ENCODE data around the gene GPM6B.

GPM6B gene

DNA sequence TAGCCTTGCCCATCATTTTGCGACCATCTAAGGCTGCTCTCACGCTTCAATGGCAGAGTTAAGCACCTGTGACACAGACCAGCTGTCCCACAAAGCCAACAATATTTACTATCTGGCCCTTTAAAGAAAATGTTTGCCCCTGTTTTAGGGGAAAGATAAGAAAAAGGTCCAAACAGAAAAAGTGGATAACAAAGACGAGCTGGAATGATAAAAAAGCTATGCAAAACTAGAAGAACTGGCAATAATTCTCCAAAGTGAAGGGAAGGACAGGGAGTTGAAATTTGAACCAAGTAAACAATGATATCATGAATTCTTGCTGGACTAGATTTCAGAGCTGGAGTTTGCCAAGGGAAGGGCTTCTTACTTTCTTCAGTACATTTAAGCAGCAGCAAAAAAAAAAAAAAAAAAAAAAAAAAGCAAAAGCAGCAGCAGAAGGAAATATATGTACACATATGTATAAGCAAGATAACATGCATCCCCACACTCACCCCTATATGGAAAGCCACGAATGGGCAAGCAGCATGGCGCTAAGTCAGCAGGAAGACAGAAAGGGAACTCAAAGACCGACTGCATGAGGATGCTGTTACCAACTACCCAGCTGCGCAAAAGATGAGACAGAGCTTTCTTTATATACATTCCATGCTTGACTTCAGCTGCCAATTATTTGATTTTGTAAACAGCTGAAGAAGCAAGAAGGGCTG, 94.9 kb downstream of the GPM6B start:
- DNase-seq = no peak

DNA sequence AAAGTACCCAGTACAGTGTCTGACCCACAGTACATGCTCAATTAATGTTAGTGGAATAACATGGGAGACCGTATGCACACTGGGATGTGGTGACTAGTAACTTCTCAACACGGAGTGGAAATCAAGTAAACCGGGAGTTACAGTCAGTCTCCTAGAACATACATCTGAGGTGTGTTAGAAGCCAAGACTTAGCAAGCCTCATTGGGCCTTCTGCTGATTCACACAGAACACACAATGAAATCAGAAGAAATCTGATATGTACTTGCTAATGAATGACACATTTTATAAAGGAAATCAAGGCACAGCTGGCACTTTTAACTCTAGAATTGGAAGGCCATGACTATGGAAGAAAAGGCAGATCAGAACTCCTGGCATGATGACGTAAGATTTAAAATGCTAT, 95.5 kb downstream of the GPM6B start:
- no peak for DNase-seq

Measured in stimulated activated CD4-positive, alpha-beta T cell treated with anti-CD3 and anti-CD28 coated beads, Interleukin-15, amount 100 ng/mL, for 24 hours (primary cell).